GM21526 (cell line): ENCODE data around the gene ODAD4.
"Not testable (repeated sequence)": the region's sequence is repeated elsewhere in the genome, so short reads cannot be mapped to it uniquely, and the experiment has no call there.

Experiments
- ATAC-seq: cut with Tn5 transposase; IDR thresholded peaks from one replicate; pipeline ENCODE4 v1.9.1; 2021; ENCODE audit warnings: moderate library complexity; ENCODE audit not compliant: unreplicated experiment, low FRiP score

ODAD4 gene

GRCh38 chr17:41910701-41911391 lies 19.6 kb upstream of the ODAD4 start:
- no peak for ATAC-seq

- ATAC-seq: no peak
Observed at GRCh38 chr17:41912925-41913324, 17.5 kb upstream of the ODAD4 start.

- ATAC-seq: no peak
Observed at GRCh38 chr17:41913798-41914197, 16.6 kb upstream of the ODAD4 start.

- ATAC-seq: no peak
Observed at GRCh38 chr17:41914358-41914766, 16.1 kb upstream of the ODAD4 start.

GRCh38 chr17:41915020-41915419 lies 15.4 kb upstream of the ODAD4 start:
- no peak for ATAC-seq

- no peak for ATAC-seq
Observed at GRCh38 chr17:41915566-41915965, 14.9 kb upstream of the ODAD4 start.

GRCh38 chr17:41917192-41917591 lies 13.2 kb upstream of the ODAD4 start:
- ATAC-seq: no peak

- ATAC-seq: no peak
Observed at GRCh38 chr17:41917679-41918313, 12.6 kb upstream of the ODAD4 start.

GRCh38 chr17:41918314-41919164 lies 11.9 kb upstream of the ODAD4 start, which contains the start of gene ACLY:
Gene ACLY, minus strand, starts transcription at chr17:41918951. Its CDS starts 5,078 bp downstream, at chr17:41913873.
- ATAC-seq: peak; percentile 86

- ATAC-seq: peak; percentile 14
Observed at GRCh38 chr17:41919165-41919817, 11.1 kb upstream of the ODAD4 start.

- ATAC-seq: no peak
Observed at GRCh38 chr17:41919840-41920579, 10.4 kb upstream of the ODAD4 start.

GRCh38 chr17:41920580-41920955 lies 9.8 kb upstream of the ODAD4 start:
- no peak for ATAC-seq

- no peak for ATAC-seq
Observed at GRCh38 chr17:41925991-41926590, 4.3 kb upstream of the ODAD4 start.

- no peak for ATAC-seq
Observed at GRCh38 chr17:41928693-41929251, 1.6 kb upstream of the ODAD4 start.

GRCh38 chr17:41930833-41931156 lies 378 bp downstream of the ODAD4 start:
- not testable (repeated sequence) for ATAC-seq

GRCh38 chr17:41931715-41932114 lies 1.3 kb downstream of the ODAD4 start:
- not testable (repeated sequence) for ATAC-seq

GRCh38 chr17:41932816-41933389 lies 2.5 kb downstream of the ODAD4 start:
- no peak for ATAC-seq

- ATAC-seq: no peak
Observed at GRCh38 chr17:41935641-41936040, 5.2 kb downstream of the ODAD4 start.
